Ammon's horn (tissue), 1 donor: Measurements from ENCODE around the gene MRPL37.

Experiments used
- DNase-seq: peaks from one replicate; pipeline ENCODE4 v3.0.0-alpha.2; 2016; ENCODE audit warnings: low spot score

MRPL37 gene

DNA sequence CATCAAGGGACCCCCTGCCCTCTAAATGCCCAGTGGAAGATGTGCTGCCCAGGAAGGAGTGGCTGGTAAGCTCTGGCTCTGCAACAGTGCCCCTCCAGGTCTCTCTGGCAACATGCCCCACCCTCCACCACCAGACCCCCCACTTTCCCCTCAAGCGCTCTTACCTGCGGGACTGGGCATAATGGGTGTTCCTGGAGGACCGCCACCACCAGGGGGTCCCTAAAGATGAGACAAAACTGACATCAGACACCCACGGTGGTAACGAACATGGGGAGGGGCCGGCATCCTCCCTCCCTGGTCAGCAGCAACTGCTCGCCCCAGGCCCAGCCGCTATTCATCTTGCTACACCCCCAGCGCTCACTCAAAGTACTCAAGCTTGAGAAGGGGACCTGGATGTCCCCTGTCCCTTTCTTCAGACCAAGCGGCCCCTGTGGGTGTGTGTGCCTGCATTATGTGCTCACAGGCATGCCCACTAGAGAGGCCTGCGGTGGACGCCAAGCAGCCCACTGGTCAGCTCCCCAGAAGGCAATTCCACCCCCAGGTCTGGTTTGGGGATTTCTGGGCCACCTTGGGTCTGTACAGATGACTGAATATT is 40.9 kb downstream of the MRPL37 start:
- no peak for DNase-seq

DNA sequence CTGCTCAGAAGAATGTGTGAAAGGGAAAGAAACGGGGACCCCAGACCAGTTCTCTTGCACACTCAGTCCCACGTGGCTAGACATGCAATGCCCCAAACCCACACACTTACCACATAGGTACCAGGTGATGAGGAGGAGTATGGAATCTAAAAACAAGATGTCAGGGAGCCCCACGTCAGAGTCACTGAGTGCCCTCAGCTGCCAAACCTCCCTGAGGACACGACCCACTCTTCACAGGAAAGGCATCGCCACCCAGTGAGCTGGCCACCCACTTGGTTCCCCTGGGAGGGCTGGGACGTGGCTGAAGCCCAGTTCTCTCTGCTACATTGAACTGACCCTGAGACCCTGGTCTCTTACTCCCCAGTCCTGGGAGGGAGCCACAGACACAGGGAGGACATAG is 41.4 kb downstream of the MRPL37 start:
- DNase-seq, result no peak

DNA sequence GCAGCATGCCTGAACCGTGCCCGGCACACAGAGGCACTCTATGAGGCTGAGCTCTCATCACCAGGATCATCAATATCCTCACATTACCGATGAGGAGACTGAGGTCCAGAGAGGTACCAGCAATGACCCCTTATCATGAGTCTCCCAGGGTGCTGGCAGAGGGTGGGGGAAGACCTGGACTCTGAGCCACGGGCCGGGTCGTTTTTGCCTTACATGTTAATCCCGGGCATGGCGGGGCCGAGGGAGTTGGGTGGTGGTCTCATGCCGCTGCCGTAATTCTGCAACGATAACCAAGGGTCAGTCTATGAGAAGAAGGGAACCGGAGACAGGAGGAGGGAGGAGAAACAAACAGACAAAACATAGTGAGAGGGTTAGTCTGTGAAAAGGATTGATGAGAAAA is 43.1 kb downstream of the MRPL37 start:
- no peak for DNase-seq

DNA sequence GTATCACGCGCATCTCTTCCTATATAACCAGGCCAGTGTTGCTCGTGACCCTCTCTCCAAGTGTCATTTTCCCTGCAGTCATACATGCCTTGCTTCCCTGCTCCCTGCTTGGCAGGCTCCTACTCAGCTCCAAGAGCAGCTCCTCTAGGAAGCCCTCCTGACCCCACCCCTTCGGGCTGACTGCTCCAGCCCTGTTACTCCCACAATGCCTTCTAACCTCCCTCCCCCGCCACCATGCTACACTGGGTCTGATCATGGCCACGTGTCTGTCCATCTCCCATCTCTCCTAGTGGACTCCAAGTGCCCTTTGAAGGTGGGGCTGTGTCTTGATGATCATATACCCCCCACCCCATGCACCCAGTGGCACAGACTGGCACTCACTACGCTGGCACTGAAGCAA is 44.7 kb downstream of the MRPL37 start:
- no peak for DNase-seq

DNA sequence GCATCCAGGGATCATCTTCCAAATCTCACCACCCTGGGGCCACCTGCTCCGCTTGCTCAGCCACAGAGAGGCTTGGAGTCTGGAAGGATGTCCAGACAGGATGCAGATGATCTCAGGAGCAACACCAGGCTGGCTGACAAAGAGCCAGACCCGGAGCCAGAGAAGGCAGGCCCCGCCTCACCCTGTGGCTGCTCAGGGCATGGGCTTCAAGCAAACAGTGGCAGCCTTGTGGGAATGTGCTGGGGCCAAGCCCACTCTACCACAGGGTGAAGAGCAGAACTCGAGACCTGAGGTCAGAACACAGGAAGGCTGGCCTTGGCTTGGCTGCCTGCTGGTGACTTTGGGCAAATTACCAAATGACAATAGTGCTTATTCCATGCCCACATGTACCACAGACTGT is 45.5 kb downstream of the MRPL37 start:
- no peak for DNase-seq

DNA sequence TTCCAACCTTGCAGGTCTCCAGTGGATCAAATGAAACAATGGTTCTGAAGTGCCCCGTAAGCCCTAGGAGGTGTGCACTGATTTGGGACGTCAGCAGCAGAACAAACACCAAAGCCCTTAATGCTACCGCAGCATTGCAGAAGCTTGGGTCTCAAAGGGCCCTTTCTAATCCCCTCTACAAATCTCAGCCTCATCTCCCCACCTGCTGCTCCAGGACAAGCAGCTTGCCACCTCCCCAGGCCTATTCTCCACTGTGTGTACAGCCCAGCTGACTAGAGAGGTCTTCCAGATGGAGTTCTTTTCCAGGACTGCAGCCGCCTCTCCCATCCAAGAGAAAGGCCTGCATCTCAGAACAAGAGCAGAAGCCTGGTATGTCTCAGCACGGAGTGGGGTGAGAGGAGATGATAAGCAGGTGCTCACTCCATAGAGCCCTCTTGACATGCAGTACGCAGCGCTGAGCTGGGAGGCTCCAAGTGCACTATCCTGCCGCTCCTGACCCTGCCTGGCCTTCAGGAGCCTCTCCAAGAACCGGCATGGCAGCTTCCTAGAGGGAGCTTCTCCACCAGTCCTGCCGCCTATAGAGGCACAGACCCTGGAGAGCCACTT is 46.3 kb downstream of the MRPL37 start:
- no peak for DNase-seq

DNA sequence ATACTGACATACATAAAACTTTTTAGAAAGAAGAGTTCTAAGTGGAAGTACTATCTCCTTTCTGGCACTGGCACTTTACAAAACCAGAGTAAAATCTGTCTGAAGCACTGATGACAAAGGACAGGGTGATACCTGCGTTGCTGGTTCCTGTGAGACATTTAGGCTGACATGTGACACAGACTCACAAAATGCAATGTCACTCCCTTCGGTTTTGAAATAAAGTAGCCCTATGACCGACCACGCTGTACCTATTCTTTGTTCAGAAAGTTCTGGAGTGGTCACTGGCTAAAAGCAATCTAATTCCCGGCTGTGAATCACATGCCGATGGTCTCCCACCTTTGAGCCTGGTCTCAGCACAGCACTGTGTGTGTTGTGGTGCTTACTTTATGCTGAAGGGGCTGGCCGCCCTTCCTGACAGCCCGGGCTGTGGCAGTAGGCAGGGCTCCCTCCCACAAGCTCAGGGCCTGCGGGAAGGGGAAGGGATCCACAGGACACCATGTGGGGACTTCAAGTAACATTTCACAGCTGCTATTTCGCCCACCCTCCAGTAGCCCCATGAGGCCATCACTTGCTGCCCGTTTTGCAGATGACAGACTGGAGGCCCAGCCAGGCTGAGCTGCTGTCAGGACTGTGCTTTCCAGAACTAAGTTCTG is 48.0 kb downstream of the MRPL37 start:
- DNase-seq, result no peak

DNA sequence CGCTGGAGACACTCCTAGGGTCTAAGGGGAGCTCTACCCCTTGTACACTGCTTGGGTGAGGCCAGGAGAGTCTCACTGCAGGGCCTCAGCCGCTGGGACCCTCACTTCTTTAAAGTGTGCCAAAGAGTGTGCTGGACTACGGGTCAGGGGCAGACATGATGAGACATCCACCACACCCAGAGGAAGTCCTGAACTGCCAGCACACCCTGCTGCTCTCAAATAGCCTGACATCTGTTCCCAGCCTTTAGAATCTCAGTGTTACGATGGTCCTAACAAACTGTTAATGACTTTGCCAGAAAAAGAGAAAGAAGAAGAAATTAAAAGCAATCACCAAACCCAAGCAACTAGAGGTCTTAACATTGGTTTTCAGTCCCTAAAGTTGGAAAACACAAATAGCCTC is 49.0 kb downstream of the MRPL37 start:
- DNase-seq, result no peak

DNA sequence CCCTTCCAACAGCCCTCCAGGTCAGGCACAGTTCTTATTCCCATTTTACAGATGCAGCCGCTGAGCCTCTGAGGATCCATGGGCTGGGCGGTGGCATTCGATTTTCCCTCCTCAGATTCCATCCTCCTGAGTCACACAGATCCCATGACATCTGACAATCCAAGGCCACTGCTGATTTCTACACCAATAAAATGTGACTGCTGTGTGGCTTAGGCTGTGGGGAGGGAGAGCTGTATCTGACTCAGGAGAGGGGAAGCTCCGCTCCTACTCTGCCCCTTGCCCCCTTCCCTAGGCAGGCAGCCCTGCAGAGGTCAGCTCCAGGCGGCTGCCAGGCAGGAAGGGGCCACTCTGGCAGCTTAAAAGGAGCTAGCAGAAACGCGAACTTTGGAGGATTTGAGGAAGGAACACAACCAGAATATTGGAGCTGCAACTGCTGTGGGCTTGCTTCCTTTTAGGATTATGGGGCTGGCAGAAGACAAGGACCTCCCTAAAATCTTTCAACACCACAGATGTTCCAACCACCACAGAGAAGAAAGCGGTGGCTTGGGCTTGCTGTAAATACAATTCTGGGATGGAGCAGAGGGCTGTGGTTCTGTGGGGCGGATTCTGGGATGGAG is 50.0 kb downstream of the MRPL37 start:
- no peak for DNase-seq

DNA sequence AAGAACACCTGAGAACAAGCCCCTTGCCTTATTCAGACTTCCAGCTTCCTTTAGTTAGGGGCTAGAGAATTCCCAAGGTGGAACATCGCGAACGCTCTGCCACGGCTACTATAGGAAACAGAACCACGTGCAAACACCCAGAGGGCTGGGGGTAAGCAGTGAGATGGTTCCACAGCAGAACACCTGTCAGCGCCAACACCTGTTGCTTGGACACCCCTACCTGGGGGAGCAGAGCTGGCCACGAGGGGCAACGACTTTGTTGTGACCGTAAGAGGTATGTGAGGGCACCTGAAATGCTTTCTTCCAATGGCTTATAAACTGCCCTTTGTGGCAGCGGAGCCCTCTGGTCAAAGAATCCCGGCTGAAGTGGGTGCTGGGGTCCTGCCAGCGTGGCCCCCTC is 50.7 kb downstream of the MRPL37 start:
- no peak for DNase-seq

DNA sequence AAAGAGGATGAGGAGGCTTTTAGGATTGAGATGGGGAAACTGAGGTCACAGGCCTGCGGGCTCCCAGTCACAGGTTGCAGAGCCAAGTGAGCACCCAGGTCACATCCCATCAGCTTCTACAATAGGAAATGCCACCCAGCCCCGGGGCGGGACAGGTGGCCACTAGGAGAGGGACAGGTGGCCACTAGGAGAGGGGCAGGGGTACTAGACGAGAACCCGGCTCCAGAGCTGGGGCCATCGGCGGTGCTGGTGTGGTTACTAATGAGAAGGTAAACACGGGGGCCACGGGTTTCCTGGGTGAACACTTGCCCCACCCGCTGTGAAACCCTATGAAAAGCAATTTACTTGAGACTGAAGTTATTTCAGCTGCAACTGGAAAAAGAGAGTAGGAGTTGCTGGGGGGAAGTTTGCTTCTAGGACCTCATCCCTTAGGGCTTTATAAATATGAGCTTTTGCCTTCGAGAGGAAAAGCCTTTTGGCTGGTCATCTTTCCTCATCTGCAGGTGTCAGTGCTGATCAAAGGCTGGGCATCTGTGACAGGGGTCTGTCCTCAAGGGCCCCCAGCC is 52.5 kb downstream of the MRPL37 start:
- no peak for DNase-seq

DNA sequence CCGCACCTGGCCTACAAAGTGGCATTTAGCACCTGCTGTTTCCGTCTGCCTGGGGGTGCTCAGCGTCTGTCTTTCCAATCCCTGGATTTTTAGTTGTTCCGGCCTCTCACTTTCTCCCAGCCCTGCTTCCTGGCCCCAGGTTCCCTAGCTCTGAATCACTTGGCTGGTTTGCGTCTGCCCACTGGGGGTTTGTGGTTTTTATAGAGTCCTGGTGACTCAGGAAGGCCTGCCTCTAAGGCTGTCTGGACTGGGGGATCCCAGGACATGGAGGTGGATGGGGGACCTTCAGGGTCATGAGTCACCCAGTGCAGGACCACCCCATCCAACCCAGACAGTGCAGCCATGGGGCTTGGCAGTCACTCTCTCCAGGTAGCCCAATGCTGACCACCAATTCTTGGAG is 53.5 kb downstream of the MRPL37 start:
- no peak for DNase-seq

DNA sequence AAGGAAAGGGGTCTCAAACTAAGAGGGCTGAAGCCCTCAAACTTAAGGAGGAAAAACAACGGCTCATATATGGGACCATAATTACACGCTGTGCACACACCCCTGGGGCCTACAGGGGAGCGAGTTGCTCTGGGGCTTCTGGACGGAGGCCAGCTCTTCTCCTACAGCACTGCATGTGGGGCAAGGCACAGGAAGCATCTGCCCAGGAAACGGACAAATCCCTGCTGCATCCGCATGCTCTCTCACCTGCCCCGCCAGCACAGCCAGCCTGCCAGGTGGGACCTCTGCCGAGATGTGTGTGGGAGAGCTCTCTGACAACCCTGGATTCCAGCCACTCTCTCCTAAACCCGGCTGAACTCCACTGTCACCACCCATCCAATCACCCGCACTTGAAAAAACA is 54.1 kb downstream of the MRPL37 start:
- DNase-seq, result no peak

DNA sequence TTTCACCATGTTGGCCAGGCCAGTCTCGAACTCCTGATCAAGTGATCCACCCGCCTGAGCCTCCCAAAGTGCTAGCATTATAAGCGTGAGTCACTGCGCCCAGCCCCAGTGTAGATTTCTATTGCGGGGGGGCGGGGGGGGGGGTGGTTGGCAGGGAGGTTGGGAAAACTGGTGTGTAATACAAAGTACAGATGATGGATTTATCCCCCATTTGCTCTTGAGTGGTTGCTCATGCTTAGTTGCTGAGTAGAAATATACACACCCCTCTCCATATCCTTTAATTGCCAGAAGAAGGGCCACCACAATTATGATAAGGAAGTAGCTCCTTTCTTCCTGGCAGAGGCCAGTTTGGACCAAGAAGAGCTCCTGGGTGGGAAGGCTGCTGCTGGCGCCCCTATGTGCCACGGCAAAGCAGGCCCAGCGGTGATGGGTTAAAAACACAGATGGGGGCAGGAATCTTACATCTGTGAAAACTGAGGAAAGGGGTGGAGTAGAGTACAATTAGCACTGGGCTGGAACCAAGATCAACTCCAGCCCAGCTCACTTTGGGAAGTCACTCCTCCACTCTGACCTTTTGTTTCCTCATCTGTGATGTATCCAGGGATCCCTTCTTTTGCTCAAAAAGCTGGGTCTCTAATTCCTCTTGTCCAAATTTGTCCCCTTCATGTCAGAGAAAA is 55.2 kb downstream of the MRPL37 start:
- DNase-seq, result no peak

DNA sequence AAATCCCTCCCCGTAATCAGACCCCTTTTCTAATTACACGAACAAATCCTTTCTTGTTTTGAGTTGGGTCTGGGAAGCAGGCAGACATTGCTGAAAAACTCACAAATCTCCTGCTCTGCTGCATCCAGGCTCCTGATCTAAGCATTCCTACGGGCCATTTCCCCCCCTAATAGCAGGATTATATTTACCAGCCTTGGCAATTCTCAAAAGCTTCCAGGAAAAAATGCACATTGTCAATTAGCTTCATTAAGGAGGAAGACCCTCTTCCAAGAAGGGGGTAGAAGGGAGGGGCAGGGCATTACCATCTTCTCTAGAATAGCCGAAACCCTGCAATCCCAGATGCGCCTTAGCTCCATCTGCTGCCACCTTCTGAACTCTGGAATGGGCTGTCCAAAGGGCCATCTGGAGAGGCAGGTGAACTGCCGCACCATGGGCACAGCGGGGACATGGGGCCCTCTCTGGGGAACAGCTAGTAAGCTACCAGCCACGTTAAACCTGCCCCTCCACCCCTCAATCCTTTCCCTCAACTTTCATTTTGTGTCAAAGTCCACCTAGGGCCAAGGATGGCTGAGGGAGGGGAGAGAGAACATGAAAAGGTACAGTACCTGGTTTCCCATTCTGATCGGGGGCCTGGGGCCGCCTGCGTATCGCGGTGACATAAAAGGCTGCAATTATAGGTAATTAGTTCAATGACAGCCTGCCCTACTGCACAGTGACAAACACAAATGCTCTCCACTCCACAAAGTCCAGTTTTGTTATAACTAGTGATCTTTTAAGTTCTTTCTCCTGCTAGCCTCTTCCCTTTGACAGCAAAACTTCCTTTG is 56.8 kb downstream of the MRPL37 start:
- no peak for DNase-seq

DNA sequence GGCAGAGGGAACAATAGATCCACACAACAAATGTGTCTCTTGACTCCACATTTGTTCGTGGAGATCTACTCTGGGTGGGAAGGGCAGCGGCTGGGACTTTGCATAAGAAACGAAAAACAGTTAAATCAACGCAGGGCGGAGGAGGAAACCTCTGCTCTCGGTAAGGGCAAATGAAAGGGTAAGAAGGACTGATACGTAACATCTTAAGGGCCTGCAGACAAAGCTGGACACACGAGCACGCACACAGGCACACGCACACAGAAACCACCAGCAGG is 57.3 kb downstream of the MRPL37 start:
- DNase-seq, result no peak

DNA sequence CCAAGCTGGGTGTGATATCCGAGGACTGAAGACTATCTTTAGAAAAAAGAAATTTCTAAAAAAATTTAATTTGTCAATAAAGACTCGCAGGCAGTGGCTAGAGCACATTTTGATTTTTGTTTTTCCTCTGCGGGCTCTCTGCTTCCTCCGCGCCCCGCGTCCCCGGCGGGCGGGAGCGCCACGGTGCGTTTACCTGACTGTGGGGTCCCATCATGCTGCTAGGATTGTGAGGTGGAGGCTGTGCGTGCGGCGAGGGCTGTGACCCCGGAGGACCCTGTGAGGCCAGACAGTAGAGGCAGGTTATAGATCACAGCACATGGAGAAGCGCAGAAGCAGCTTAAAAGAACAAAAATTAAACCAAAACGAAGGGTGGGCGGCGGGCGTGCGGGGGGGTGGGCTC is 57.9 kb downstream of the MRPL37 start:
- no peak for DNase-seq

DNA sequence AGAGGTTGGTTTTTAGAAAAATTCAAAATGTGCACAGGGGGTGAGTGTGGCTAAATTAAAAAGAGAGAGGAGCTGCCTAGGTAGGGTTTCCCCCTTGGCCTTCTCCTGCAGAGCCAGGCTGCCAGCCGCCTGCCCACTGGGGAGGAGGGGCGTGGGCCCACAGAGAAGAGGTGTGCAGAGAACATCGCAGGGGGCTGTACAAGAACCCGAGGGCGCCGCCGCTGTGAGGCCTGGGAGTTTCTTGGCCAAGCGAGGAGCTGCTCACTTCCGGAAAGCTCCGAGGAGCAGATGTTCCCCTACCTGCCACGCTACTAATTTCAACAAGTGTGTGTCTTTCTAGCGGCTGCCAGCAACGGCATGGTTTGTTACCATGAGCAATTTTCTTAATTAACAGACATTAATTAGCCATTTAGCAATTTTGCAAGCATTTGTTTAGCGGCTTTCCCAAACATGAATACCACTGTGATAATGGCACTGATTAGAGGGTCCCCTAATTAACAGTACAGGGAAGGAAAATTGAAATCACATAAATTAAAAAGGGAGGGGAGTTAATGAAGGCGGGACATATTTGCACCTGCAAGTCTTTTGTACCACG is 59.7 kb downstream of the MRPL37 start:
- DNase-seq, result no peak

DNA sequence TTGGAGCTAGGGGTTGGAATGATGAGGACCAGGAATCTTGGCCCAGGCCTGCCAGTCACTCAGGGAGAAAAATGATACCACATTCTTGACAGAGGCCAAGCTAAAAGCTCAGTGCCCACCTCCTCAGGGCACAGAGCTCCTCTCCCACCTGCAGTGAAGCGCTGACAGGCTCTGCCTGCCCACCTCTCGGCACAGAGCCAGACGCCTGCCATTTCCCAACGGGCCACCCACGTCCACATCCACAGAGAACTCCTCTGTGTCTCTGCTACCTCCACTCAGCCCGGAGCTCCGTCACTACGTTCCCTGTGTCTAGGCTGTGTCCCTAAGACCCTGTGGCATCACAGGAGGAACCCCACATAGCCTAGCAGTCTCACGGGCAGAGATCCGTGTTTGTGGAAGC is 60.8 kb downstream of the MRPL37 start:
- no peak for DNase-seq

DNA sequence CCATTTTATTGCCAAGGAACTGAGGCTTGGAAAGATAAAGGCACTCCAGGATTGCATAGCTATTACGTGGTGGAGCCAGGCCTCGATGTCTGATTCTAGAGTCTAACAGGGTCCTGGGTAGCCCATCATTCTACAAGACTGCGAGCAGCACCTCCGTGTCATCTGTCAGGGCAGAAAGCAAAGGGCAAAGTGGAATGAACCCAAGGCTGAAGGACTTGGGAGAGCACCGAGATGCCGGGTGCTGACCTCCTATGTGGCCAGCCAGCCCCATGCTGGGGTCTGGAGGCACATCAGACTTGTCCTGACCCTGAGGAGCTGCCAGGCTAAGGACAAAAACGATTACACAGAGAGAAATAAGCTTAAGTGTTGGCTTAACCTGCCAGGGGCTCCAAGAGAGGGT is 62.3 kb downstream of the MRPL37 start:
- DNase-seq, result no peak

DNA sequence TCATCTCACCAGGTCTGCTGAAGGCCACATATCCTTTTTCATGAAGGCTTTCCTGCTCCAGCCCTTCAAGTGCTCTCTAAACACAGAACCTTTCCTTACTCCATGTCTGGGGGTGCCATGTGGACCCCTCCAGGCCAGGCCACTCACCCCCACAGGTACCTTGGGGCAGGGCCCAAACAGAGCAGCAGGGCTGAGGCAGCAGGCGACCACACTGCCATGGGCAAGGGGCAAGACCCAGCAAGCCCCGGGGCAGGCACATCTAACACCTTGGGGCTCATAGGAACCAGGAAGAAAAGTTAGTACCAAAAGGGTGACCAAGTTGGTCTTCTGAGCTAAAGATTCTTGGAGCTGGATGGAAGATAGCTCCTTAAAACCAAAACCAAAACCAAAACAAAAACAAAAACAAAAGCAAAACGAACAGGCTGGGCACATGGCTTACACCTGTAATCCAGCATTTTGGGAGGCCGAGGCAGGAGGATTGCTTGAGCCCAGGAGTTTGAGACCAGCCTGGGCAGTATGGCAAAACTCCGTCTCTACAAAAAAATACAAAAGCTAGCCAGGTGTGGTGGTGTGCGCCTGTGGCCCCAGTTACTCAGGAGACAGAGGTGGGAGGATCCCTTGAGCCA is 63.7 kb downstream of the MRPL37 start:
- no peak for DNase-seq
